ENCODE measurements around the gene CEP290.

CEP290 gene

GRCh38 chr12:88179436-88180014, 37.6 kb upstream of the CEP290 start:
- Histone ChIP-seq H3K27me3 (ENCODE audit: control insufficient read depth in 3 of 3, insufficient read depth in 3 of 3, low read depth in 1 of 3, low read length in 3 of 3) (no peaks in the 10 kb centered on the region), H3K18ac (ENCODE audit: low read length) (no peak overlapping the region), H3K23ac (ENCODE audit: low read depth, low read length, poor library complexity) (no peak overlapping the region), H3K4ac (ENCODE audit: low read length) (no peak overlapping the region), H3K4me2 (ENCODE audit: insufficient read depth, low read length, poor library complexity, severe bottlenecking) (no peak overlapping the region), H3K36me3 (replicated peaks in 1 of 2; ENCODE audit: control insufficient read depth in 2 of 2, insufficient read depth in 2 of 2, low read length in 2 of 2) (peaks cover 8 to 70% of the 10 kb centered on the region in 2 donors), H2AK5ac (ENCODE audit: low read depth, low read length) (no peak overlapping the region), H3K9me3 (replicated peaks in 1 of 2; ENCODE audit: control insufficient read depth in 2 of 2, insufficient read depth in 1 of 2, low read depth in 1 of 2, low read length in 2 of 2) (peaks cover 2 to 7% of the 10 kb centered on the region in 2 donors), H4K8ac (ENCODE audit: low read depth, low read length) (no peak overlapping the region), H3K4me3 (ENCODE audit: low read length in 2 of 2) (no peak overlapping the region), H3K14ac (ENCODE audit: low read length) (no peak overlapping the region), H3K9ac (ENCODE audit: low read depth, low read length, poor library complexity) (no peak overlapping the region), H3K4me1 (ENCODE audit: control insufficient read depth in 2 of 2, insufficient read depth in 1 of 2, low read depth in 1 of 2, low read length in 2 of 2) (no peaks in the 10 kb centered on the region), H2AFZ (ENCODE audit: low read length) (no peak overlapping the region), H4K91ac (ENCODE audit: low read depth, low read length, poor library complexity) (no peak overlapping the region), H2BK120ac (ENCODE audit: low read depth, low read length) (no peak overlapping the region), H2BK15ac (ENCODE audit: low read length) (no peak overlapping the region), H3K79me1 (ENCODE audit: low read depth, low read length) (peaks cover 2% of the 10 kb centered on the region), H2BK12ac (ENCODE audit: low read length) (no peak overlapping the region), H2BK5ac (ENCODE audit: low read length) (no peak overlapping the region), H3K27ac (replicated peaks; ENCODE audit: low read length) (no peak overlapping the region)
- no CpG with 5 or more reads among the region's 6 CpGs for WGBS, 2 donors (ENCODE audit: extremely low coverage in 2 of 2, insufficient read length in 2 of 2, insufficient replicate concordance in 1 of 2)
- DNase-seq (ENCODE audit: low spot score): no peak

DNA sequence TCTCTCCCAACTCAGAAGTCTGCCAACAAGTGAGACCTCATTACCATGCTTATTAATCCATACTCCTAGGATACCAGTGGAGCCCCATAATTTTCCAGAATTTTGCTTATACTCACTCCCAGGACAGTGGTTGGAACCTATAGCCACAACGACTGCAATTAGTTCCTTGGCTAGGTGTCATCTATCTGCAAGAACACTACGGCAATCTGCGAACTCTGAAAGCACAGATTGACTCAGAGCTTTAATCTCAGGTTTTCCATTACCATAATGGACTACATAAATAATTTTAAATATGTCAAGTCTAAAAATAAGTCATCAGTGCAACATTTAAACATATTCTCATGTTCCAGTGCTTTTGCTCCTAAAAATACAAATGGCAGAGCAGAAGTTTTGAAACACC, 33.7 kb upstream of the CEP290 start:
- no peak overlapping the region for H3K27ac ChIP-seq (replicated peaks; ENCODE audit: low read length)
- H3K14ac ChIP-seq (ENCODE audit: low read length): no peak overlapping the region
- H3K4ac ChIP-seq (ENCODE audit: low read length): no peak overlapping the region
- no peak overlapping the region for H2BK15ac ChIP-seq (ENCODE audit: low read length)
- H2BK12ac ChIP-seq (ENCODE audit: low read length): no peak overlapping the region
- H3K18ac ChIP-seq (ENCODE audit: low read length): no peak overlapping the region
- whole genome bisulfite sequencing, 2 donors (ENCODE audit: extremely low coverage in 2 of 2, insufficient read length in 2 of 2, insufficient replicate concordance in 1 of 2): no CpG with 5 or more reads among the region's 3 CpGs
- H3K9me3 ChIP-seq (replicated peaks in 1 of 2; ENCODE audit: control insufficient read depth in 2 of 2, insufficient read depth in 1 of 2, low read depth in 1 of 2, low read length in 2 of 2): no peaks in the 10 kb centered on the region
- peaks cover 4 to 78% of the 10 kb centered on the region in 2 donors for H3K36me3 ChIP-seq (replicated peaks in 1 of 2; ENCODE audit: control insufficient read depth in 2 of 2, insufficient read depth in 2 of 2, low read length in 2 of 2)
- H2BK120ac ChIP-seq (ENCODE audit: low read depth, low read length): no peak overlapping the region
- no peak overlapping the region for H2BK5ac ChIP-seq (ENCODE audit: low read length)
- H3K23ac ChIP-seq (ENCODE audit: low read depth, low read length, poor library complexity): no peak overlapping the region
- no peak overlapping the region for H4K8ac ChIP-seq (ENCODE audit: low read depth, low read length)
- no peak for DNase-seq (ENCODE audit: low spot score)
- H3K79me1 ChIP-seq (ENCODE audit: low read depth, low read length): no peaks in the 10 kb centered on the region
- H3K27me3 ChIP-seq (ENCODE audit: control insufficient read depth in 3 of 3, insufficient read depth in 3 of 3, low read depth in 1 of 3, low read length in 3 of 3): no peaks in the 10 kb centered on the region
- no peak overlapping the region for H4K91ac ChIP-seq (ENCODE audit: low read depth, low read length, poor library complexity)
- no peak overlapping the region for H3K4me3 ChIP-seq (ENCODE audit: low read length in 2 of 2)
- H2AK5ac ChIP-seq (ENCODE audit: low read depth, low read length): no peak overlapping the region
- H2AFZ ChIP-seq (ENCODE audit: low read length): no peak overlapping the region
- no peak overlapping the region for H3K9ac ChIP-seq (ENCODE audit: low read depth, low read length, poor library complexity)
- H3K4me2 ChIP-seq (ENCODE audit: insufficient read depth, low read length, poor library complexity, severe bottlenecking): no peak overlapping the region
- H3K4me1 ChIP-seq (ENCODE audit: control insufficient read depth in 2 of 2, insufficient read depth in 1 of 2, low read depth in 1 of 2, low read length in 2 of 2): no peaks in the 10 kb centered on the region

GRCh38 chr12:88172844-88173407, 31.0 kb upstream of the CEP290 start:
- Histone ChIP-seq H3K4me3 (ENCODE audit: low read length in 2 of 2) (no peak overlapping the region), H3K27me3 (ENCODE audit: control insufficient read depth in 3 of 3, insufficient read depth in 3 of 3, low read depth in 1 of 3, low read length in 3 of 3) (no peaks in the 10 kb centered on the region), H2AFZ (ENCODE audit: low read length) (no peak overlapping the region), H3K18ac (ENCODE audit: low read length) (no peak overlapping the region), H4K91ac (ENCODE audit: low read depth, low read length, poor library complexity) (no peak overlapping the region), H3K27ac (replicated peaks; ENCODE audit: low read length) (no peak overlapping the region), H3K4ac (ENCODE audit: low read length) (no peak overlapping the region), H2AK5ac (ENCODE audit: low read depth, low read length) (no peak overlapping the region), H2BK5ac (ENCODE audit: low read length) (no peak overlapping the region), H3K79me1 (ENCODE audit: low read depth, low read length) (no peaks in the 10 kb centered on the region), H3K14ac (ENCODE audit: low read length) (no peak overlapping the region), H2BK15ac (ENCODE audit: low read length) (no peak overlapping the region), H3K9ac (ENCODE audit: low read depth, low read length, poor library complexity) (no peak overlapping the region), H3K36me3 (replicated peaks in 1 of 2; ENCODE audit: control insufficient read depth in 2 of 2, insufficient read depth in 2 of 2, low read length in 2 of 2) (peaks cover 2 to 66% of the 10 kb centered on the region in 2 donors), H3K4me2 (ENCODE audit: insufficient read depth, low read length, poor library complexity, severe bottlenecking) (no peak overlapping the region), H4K8ac (ENCODE audit: low read depth, low read length) (no peak overlapping the region), H3K4me1 (ENCODE audit: control insufficient read depth in 2 of 2, insufficient read depth in 1 of 2, low read depth in 1 of 2, low read length in 2 of 2) (no peaks in the 10 kb centered on the region), H3K23ac (ENCODE audit: low read depth, low read length, poor library complexity) (no peak overlapping the region), H2BK120ac (ENCODE audit: low read depth, low read length) (no peak overlapping the region), H2BK12ac (ENCODE audit: low read length) (no peak overlapping the region), H3K9me3 (replicated peaks in 1 of 2; ENCODE audit: control insufficient read depth in 2 of 2, insufficient read depth in 1 of 2, low read depth in 1 of 2, low read length in 2 of 2) (no peaks in the 10 kb centered on the region)
- no peak for DNase-seq (ENCODE audit: low spot score)

DNA sequence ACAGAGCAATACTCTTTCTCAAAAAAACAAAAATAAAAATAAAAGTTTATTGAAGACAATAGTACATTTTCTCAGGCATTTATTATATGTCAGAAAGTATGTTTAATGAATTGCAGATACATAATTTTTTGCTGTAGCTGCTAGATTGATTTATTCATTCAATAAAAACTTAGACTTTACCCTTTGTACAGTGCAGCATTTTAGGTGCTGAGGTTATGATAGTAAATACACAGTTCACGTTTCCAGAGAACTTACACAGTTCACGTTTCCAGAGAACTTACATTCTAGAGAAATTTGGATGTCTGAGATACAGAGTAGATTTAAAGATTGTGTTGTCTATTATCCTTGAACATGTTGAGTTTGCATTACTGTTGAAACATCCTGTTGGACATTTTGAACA, 25.5 kb upstream of the CEP290 start:
- Histone ChIP-seq H3K4me2 (ENCODE audit: insufficient read depth, low read length, poor library complexity, severe bottlenecking) (no peak overlapping the region), H2BK15ac (ENCODE audit: low read length) (no peak overlapping the region), H3K23ac (ENCODE audit: low read depth, low read length, poor library complexity) (no peak overlapping the region), H2BK120ac (ENCODE audit: low read depth, low read length) (no peak overlapping the region), H3K4ac (ENCODE audit: low read length) (no peak overlapping the region), H3K27ac (replicated peaks; ENCODE audit: low read length) (no peak overlapping the region), H2BK12ac (ENCODE audit: low read length) (no peak overlapping the region), H3K36me3 (replicated peaks in 1 of 2; ENCODE audit: control insufficient read depth in 2 of 2, insufficient read depth in 2 of 2, low read length in 2 of 2) (peaks cover 1 to 56% of the 10 kb centered on the region in 2 donors), H3K4me1 (ENCODE audit: control insufficient read depth in 2 of 2, insufficient read depth in 1 of 2, low read depth in 1 of 2, low read length in 2 of 2) (no peaks in the 10 kb centered on the region), H2BK5ac (ENCODE audit: low read length) (no peak overlapping the region), H3K9ac (ENCODE audit: low read depth, low read length, poor library complexity) (no peak overlapping the region), H3K4me3 (ENCODE audit: low read length in 2 of 2) (no peak overlapping the region), H3K18ac (ENCODE audit: low read length) (no peak overlapping the region), H4K8ac (ENCODE audit: low read depth, low read length) (no peak overlapping the region), H3K79me1 (ENCODE audit: low read depth, low read length) (no peaks in the 10 kb centered on the region), H3K9me3 (replicated peaks in 1 of 2; ENCODE audit: control insufficient read depth in 2 of 2, insufficient read depth in 1 of 2, low read depth in 1 of 2, low read length in 2 of 2) (no peaks in the 10 kb centered on the region), H2AFZ (ENCODE audit: low read length) (no peak overlapping the region), H3K27me3 (ENCODE audit: control insufficient read depth in 3 of 3, insufficient read depth in 3 of 3, low read depth in 1 of 3, low read length in 3 of 3) (no peaks in the 10 kb centered on the region), H2AK5ac (ENCODE audit: low read depth, low read length) (no peak overlapping the region), H4K91ac (ENCODE audit: low read depth, low read length, poor library complexity) (no peak overlapping the region), H3K14ac (ENCODE audit: low read length) (no peak overlapping the region)
- no CpG with 5 or more reads among the region's 2 CpGs for WGBS, 2 donors (ENCODE audit: extremely low coverage in 2 of 2, insufficient read length in 2 of 2, insufficient replicate concordance in 1 of 2)
- no peak for DNase-seq (ENCODE audit: low spot score)

Data from neuronal stem cell (in vitro differentiated cells).